Cardiac muscle cell (in vitro differentiated cells and primary cell): ENCODE measurements around the gene KRT84. TPM values are rescaled to one million over a fixed set of nuclear protein-coding genes. Genes with fewer than 3 reads are reported as not detected.
A peak's percentile ranks its signal among the peaks of the same experiment; 100 is the strongest.

ENCODE experiments used
- DNase-seq, 2 donors: peaks; one replicate each; pipeline versions ENCODE4 v3.0.0 to v3.0.0-alpha.2; 2010 to 2017; ENCODE audit warnings: low read depth in 1 of 2, low spot score in 1 of 2
- H3K27ac ChIP-seq: fragments of 200-600 bp; sonication (generic); 2 replicates; pipeline ENCODE4 v1.5.1; 2016
- H3K27me3 ChIP-seq: fragments of 200-600 bp; sonication (generic); 2 replicates; pipeline ENCODE4 v1.6.0; 2016; ENCODE audit warnings: control low read depth
- H3K36me3 ChIP-seq: fragments of 200-600 bp; sonication (generic); 2 replicates; pipeline ENCODE4 v1.5.1; 2016; ENCODE audit warnings: control low read depth
- H3K4me1 ChIP-seq: fragments of 200-600 bp; sonication (generic); 2 replicates; pipeline ENCODE4 v1.8.1; 2017; ENCODE audit warnings: low read depth, mild to moderate bottlenecking, mixed run types
- H3K4me3 ChIP-seq: fragments of 200-600 bp; sonication (generic); 2 replicates; pipeline ENCODE4 v1.5.1; 2016; ENCODE audit warnings: mild to moderate bottlenecking
- H3K9me3 ChIP-seq: fragments of 200-600 bp; sonication (generic); 2 replicates; pipeline ENCODE4 v1.5.1; 2017; ENCODE audit warnings: low read depth, mild to moderate bottlenecking, control low read depth
- polyA plus RNA-seq: library from polyadenylated mRNA; unstranded; fragments of >200 nt; fragmentation: Nextera tagmentation; extraction: Ambion mirVana; gene quantifications from 2 replicates; pipeline ENCODE4 v1.2.1, GENCODE V29; 2016
- total RNA-seq: library from RNA; depleted of rRNA; stranded (reverse); fragments of >200 nt; gene quantifications from 2 replicates; pipeline ENCODE4 v1.2.3, GENCODE V29; 2016
- TF ChIP-seq, protein P1 (sequence below): IDR thresholded peaks from 2 replicates; pipeline ENCODE4 v1.5.1; 2012; ENCODE audit warnings: low read depth, mild to moderate bottlenecking, low read length

Gene KRT84
- total and polyA plus RNA-seq, 2 experiments from 2014 or later: not detected

DNA sequence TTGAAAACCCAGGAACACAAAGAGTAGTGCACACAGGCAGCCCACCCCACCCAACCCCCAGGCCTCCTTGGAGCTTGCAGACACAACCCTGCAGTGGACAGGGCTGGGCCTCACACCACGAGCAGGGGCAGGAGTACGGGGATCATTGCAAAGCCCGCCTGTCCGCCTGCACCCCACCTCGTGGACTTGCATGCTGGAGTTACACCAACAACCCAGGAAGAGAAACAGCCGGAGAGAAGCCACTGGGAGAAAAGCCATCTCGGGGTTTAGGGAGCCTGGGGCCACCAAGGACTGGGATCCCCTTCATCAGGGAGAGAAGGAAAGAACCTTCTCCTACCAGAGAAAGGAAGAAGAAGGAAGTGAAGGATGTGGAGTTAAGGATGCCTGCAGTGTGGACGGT lies 8.2 kb downstream of the KRT84 start:
- Histone ChIP-seq H3K36me3 (no peaks in the 10 kb centered on the region), H3K4me3 (no peak overlapping the region), H3K4me1 (no peaks in the 10 kb centered on the region), H3K27ac (no peak overlapping the region), H3K27me3 (peaks cover 16% of the 10 kb centered on the region), H3K9me3 (no peaks in the 10 kb centered on the region)
- TF ChIP-seq, protein P1, sequence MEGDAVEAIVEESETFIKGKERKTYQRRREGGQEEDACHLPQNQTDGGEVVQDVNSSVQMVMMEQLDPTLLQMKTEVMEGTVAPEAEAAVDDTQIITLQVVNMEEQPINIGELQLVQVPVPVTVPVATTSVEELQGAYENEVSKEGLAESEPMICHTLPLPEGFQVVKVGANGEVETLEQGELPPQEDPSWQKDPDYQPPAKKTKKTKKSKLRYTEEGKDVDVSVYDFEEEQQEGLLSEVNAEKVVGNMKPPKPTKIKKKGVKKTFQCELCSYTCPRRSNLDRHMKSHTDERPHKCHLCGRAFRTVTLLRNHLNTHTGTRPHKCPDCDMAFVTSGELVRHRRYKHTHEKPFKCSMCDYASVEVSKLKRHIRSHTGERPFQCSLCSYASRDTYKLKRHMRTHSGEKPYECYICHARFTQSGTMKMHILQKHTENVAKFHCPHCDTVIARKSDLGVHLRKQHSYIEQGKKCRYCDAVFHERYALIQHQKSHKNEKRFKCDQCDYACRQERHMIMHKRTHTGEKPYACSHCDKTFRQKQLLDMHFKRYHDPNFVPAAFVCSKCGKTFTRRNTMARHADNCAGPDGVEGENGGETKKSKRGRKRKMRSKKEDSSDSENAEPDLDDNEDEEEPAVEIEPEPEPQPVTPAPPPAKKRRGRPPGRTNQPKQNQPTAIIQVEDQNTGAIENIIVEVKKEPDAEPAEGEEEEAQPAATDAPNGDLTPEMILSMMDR: no peak
- no peak for DNase-seq

DNA sequence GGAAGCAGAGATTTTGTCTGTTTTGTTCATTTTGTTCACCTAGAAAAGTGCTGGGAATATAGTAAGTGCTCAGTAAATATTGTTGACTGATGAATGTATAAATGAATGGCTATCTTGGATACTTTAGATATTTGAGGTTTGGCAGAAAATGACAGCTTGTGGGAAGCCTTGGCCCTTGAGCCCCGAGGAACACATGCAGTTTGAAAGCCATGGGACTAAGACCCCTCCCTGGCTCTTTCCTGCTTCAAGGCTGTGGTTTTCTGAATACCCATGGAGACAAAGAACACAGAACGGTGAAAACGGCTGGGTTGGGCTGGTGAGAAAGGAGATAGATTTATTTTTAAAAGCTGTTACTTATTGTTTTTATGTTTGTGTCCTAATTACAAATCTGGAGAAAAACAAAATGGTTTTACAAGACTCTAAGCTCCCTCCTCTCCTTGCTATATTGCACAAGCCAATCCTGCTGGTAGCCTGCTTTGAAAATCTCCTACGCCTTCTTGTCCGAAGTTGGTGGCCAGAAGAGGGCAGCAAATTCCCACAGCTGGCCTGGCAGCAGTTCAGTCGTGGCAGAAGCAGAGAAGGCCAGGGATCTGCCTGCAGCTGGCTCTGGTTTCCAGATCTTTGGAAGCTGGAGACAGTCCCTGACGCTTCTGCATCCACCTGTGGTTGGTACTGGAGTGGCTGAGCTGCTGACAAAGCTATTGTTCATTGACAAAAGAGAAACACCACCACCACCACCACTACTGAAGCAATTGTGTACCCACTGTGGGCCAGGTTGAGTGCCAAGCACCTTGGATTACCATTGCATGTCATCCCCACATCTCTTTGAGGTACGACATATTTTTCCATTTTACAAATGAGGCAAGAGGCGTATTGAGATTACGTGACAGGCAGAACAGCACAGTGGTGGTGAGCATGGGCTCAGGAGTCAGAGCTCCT lies 13.0 kb downstream of the KRT84 start:
- no peak overlapping the region for H3K4me3 ChIP-seq
- peak; percentile 82 to 96 for DNase-seq
- peaks cover 42% of the 10 kb centered on the region for H3K27me3 ChIP-seq
- TF ChIP-seq, protein P1: peak; percentile 79
- H3K36me3 ChIP-seq: no peaks in the 10 kb centered on the region
- H3K27ac ChIP-seq: no peak overlapping the region
- no peaks in the 10 kb centered on the region for H3K4me1 ChIP-seq
- H3K9me3 ChIP-seq: no peaks in the 10 kb centered on the region

DNA sequence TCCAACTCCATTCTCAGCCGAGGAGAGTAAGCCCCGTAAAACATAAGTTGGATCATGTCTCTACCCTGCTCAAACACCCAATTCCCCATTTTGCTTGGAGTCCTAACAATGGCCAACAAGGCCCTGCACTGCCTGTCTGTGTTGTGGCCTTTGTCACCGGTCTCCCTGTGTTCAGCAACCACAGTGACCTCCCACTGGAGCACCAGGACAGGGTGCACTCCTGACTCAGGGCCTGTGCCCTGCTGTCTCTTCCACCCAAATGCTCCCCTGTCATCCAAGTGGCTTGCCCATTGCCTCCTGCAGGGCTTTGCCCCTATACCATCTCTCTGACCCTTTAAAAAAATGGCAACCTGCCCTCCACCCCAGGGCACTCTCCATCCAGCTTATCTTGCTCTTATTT lies 13.7 kb downstream of the KRT84 start:
- H3K9me3 ChIP-seq: no peaks in the 10 kb centered on the region
- H3K27me3 ChIP-seq: peaks cover 45% of the 10 kb centered on the region
- no peaks in the 10 kb centered on the region for H3K36me3 ChIP-seq
- H3K27ac ChIP-seq: no peak overlapping the region
- no peak overlapping the region for H3K4me3 ChIP-seq
- TF ChIP-seq, protein P1: no peak
- H3K4me1 ChIP-seq: no peaks in the 10 kb centered on the region
- no peak for DNase-seq

DNA sequence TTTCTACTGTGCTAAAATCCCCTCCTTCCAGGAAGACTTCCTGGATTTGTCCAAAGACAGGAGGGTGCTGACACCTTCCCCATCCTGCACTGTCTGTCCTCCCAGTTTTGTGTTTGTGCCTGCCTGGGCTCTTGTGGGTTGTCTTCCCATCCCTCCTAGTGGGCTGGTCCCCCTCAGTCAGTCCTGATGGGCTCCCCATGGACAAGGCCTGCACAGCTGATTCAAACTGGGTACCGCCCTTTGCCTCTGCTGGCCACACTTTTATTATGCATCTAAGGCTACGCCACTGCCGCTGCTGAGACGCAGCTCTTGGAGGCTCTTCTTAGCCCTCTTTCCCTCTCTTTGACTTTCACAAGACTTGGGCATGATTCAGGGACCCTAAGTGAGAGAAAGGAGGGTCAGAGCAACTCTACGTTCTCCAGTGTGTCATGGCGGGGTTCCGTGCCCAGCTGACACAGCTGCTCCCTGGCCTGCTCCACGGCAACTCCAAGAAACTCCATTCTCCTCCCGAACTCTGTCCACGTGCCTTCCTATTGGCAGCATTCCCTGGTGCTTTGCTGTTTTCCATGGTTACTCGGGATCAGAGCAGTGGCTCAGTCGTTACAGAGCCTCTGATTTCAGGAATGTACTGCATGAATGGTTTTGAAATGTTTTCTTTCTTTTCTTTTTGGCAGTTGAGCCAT lies 14.4 kb downstream of the KRT84 start:
- no peak overlapping the region for H3K27ac ChIP-seq
- H3K9me3 ChIP-seq: no peaks in the 10 kb centered on the region
- DNase-seq: peak in 1 of 2 donors; percentile 87
- H3K27me3 ChIP-seq: peaks cover 41% of the 10 kb centered on the region
- H3K36me3 ChIP-seq: no peaks in the 10 kb centered on the region
- TF ChIP-seq, protein P1: no peak
- H3K4me1 ChIP-seq: no peaks in the 10 kb centered on the region
- no peak overlapping the region for H3K4me3 ChIP-seq

DNA sequence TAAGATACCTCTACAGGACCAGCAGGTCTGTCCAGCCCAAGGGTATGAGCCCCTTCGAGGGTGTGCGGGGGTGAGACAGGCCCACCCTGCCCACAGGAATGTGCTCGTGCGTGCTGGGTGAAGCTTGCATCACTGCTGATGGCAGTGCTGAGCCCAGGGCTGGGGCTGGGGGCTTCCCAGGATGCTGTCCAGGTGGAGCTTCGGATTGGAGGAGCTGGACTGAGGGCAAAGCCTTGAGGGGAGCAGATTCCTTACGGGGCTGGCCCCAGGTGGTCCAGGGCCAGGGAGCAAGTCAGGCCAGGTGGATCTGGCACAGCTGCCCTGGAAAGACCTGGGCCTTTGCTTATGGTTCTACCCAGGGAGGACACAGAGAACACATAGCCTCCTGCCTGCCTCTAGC lies 15.6 kb downstream of the KRT84 start:
- Histone ChIP-seq H3K27me3 (peaks cover 46% of the 10 kb centered on the region), H3K4me3 (no peak overlapping the region), H3K4me1 (no peaks in the 10 kb centered on the region), H3K27ac (no peak overlapping the region), H3K9me3 (no peaks in the 10 kb centered on the region), H3K36me3 (no peaks in the 10 kb centered on the region)
- no peak for DNase-seq
- TF ChIP-seq, protein P1: no peak
